HG03558 (cell line): ENCODE results near the gene AOPEP.

Experiments
- ATAC-seq: cut with Tn5 transposase; IDR thresholded peaks from one replicate; pipeline ENCODE4 v1.9.1; 2021; ENCODE audit warnings: moderate number of reproducible peaks; ENCODE audit not compliant: unreplicated experiment; ENCODE audit errors: extremely low read depth

AOPEP gene

GRCh38 chr9:95131023-95131943 lies 404.8 kb downstream of the AOPEP start:
- no peak for ATAC-seq

GRCh38 chr9:95132366-95133324 lies 406.1 kb downstream of the AOPEP start:
- ATAC-seq: no peak

- no peak for ATAC-seq
These were observed 406.8 kb downstream of the AOPEP start for GRCh38 chr9:95133325-95133705.

- no peak for ATAC-seq
These were observed 408.0 kb downstream of the AOPEP start for GRCh38 chr9:95134457-95134881.

GRCh38 chr9:95135756-95136155 lies 409.3 kb downstream of the AOPEP start:
- ATAC-seq: no peak
